ENCODE results near the gene GPR17.

Gene GPR17

GRCh38 chr2:127631997-127632581, 13.9 kb upstream of the GPR17 start:
- no peak overlapping the region for H4K8ac ChIP-seq (ENCODE audit: low read length)
- DNase-seq = no peak
- no peak overlapping the region for H2BK5ac ChIP-seq (ENCODE audit: low read depth, low read length, poor library complexity, severe bottlenecking)
- 94% methylated on average over 17 of the region's 17 CpGs for WGBS
- H3K23ac ChIP-seq (ENCODE audit: low read length in 2 of 2) = no peak overlapping the region
- peaks cover 13% of the 10 kb centered on the region for H3K4me1 ChIP-seq (ENCODE audit: control insufficient read depth, insufficient read depth, low read depth, low read length)
- H3K4ac ChIP-seq (ENCODE audit: low read depth in 1 of 2, low read length in 2 of 2) = no peak overlapping the region
- no peak overlapping the region for H3K14ac ChIP-seq (ENCODE audit: low read length in 2 of 2)
- H2AK5ac ChIP-seq (ENCODE audit: low read length, severe bottlenecking) = no peak overlapping the region
- H3K27ac ChIP-seq (ENCODE audit: low read length, poor library complexity, severe bottlenecking) = no peak overlapping the region
- peak overlapping the region; percentile 2 for H2BK15ac ChIP-seq (ENCODE audit: low read depth, poor library complexity, severe bottlenecking)
- H2BK12ac ChIP-seq (ENCODE audit: low read length in 2 of 2) = no peak overlapping the region
- no peak overlapping the region for H3K4me3 ChIP-seq (ENCODE audit: insufficient read depth in 1 of 2, low read depth in 1 of 2, low read length in 2 of 2)
- H3K4me2 ChIP-seq (ENCODE audit: low read length, poor library complexity, severe bottlenecking) = no peak overlapping the region
- H2AFZ ChIP-seq (ENCODE audit: low read depth, low read length) = no peak overlapping the region
- H3K18ac ChIP-seq (ENCODE audit: low read depth in 1 of 2, low read length in 2 of 2) = no peak overlapping the region
- H3K9me3 ChIP-seq (ENCODE audit: control insufficient read depth, low read length) = no peaks in the 10 kb centered on the region
- H3K9ac ChIP-seq (ENCODE audit: low read length) = no peak overlapping the region
- no peaks in the 10 kb centered on the region for H3K36me3 ChIP-seq (ENCODE audit: control insufficient read depth in 1 of 2, insufficient read depth in 2 of 2, low read depth in 1 of 2, low read length in 2 of 2)
- H3K27me3 ChIP-seq (ENCODE audit: control insufficient read depth in 1 of 2, insufficient read depth in 1 of 2, low read length in 2 of 2) = peaks cover 1 to 4% of the 10 kb centered on the region in 2 experiments
- no peak overlapping the region for H4K91ac ChIP-seq (ENCODE audit: low read length)
- H2BK120ac ChIP-seq (ENCODE audit: low read depth, low read length) = no peak overlapping the region
- H3K79me1 ChIP-seq (replicated peaks; ENCODE audit: low read length, poor library complexity, severe bottlenecking) = no peaks in the 10 kb centered on the region

DNA sequence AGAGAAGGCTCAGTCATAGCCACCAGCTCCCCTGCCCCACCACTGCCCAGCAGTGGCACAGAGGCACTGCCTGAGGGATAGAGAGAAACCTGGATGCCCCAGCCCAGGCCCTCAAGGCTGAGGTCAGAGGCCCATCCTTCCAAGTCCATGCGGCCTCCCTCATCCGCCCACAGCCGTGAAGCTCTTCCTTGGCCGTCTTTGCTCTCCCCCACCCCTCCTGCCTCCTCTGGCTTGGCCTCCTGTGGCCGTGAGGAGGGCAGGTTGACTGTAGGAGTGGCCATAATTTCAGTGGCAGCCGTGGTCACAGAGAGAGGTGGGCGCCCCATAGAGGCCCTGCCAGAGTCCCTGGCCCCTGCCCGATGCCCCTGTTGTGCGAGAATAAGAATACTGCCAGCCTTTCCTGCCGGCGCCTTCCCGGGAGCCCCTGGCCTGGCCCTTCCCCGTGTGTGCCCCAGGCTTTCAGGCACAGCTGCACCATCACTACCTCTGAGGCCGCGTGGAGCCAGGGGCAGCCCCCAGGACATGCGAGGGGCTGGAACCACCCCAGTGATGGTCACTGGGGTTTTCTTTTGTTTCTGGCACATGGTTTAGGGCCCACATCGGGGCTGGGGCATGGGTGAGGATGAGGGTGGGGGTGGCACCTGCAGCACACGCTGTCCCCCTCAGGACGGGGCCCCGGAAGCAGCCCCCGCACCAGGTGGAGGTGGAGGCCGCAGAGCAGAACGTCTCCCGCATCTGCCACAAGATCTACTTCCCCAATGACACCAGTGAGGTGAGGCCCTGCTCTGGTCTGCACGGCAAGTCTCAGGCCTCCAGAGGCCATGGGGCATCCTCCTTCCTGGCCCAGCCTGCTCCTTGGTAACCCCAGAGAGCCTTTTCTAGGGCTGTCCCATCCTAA, 13.1 kb upstream of the GPR17 start:
- Histone ChIP-seq H3K36me3 (ENCODE audit: control insufficient read depth in 1 of 2, insufficient read depth in 2 of 2, low read depth in 1 of 2, low read length in 2 of 2) (no peaks in the 10 kb centered on the region), H4K91ac (ENCODE audit: low read length) (peak overlapping the region; percentile 52), H2BK120ac (ENCODE audit: low read depth, low read length) (no peak overlapping the region), H3K9me3 (ENCODE audit: control insufficient read depth, low read length) (no peaks in the 10 kb centered on the region), H3K79me1 (replicated peaks; ENCODE audit: low read length, poor library complexity, severe bottlenecking) (no peaks in the 10 kb centered on the region), H3K9ac (ENCODE audit: low read length) (no peak overlapping the region), H3K27me3 (ENCODE audit: control insufficient read depth in 1 of 2, insufficient read depth in 1 of 2, low read length in 2 of 2) (no peaks in the 10 kb centered on the region), H3K4me3 (ENCODE audit: insufficient read depth in 1 of 2, low read depth in 1 of 2, low read length in 2 of 2) (no peak overlapping the region), H3K23ac (ENCODE audit: low read length in 2 of 2) (no peak overlapping the region), H2BK5ac (ENCODE audit: low read depth, low read length, poor library complexity, severe bottlenecking) (no peak overlapping the region), H2BK12ac (ENCODE audit: low read length in 2 of 2) (peak overlapping the region in 1 of 2 experiments; percentile 43), H3K27ac (ENCODE audit: low read length, poor library complexity, severe bottlenecking) (no peak overlapping the region), H3K14ac (ENCODE audit: low read length in 2 of 2) (no peak overlapping the region), H2BK15ac (ENCODE audit: low read depth, poor library complexity, severe bottlenecking) (peak overlapping the region; percentile 13), H2AFZ (ENCODE audit: low read depth, low read length) (no peak overlapping the region), H4K8ac (ENCODE audit: low read length) (peak overlapping the region; percentile 45), H3K4me1 (ENCODE audit: control insufficient read depth, insufficient read depth, low read depth, low read length) (peaks cover 20% of the 10 kb centered on the region), H3K4me2 (ENCODE audit: low read length, poor library complexity, severe bottlenecking) (no peak overlapping the region), H3K18ac (ENCODE audit: low read depth in 1 of 2, low read length in 2 of 2) (no peak overlapping the region), H3K4ac (ENCODE audit: low read depth in 1 of 2, low read length in 2 of 2) (no peak overlapping the region), H2AK5ac (ENCODE audit: low read length, severe bottlenecking) (no peak overlapping the region)
- no peak for DNase-seq
- 91% methylated on average over 25 of the region's 25 CpGs for WGBS

DNA sequence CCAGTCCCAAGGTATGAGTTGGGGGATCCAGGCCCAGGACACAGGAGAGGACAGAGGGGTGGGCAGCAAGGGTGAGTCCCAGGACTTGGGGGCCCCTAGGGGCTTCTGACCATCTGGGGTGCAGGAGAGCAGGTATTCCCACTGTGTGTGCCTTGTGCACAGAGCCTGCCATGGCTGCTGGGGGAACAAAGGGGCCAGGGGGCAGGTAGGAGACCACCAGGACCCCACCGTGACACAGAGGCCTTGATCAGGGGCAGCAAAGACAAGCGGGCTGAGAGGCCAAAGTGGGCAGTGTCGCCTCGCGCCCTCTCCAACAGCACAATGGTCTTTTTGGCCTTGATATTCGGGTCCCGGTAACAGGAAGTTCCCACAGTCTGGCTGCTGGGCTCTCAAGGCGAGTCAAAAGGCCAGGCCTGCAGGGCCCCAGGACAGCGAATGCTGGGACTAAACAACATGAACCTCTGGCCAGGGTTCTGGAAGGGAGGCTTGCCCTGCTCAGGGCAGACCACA, 12.3 kb upstream of the GPR17 start:
- H2BK5ac ChIP-seq (ENCODE audit: low read depth, low read length, poor library complexity, severe bottlenecking) = no peak overlapping the region
- WGBS = 82% methylated on average over 9 of the region's 9 CpGs
- H2AK5ac ChIP-seq (ENCODE audit: low read length, severe bottlenecking) = no peak overlapping the region
- H2BK120ac ChIP-seq (ENCODE audit: low read depth, low read length) = no peak overlapping the region
- no peak overlapping the region for H3K4ac ChIP-seq (ENCODE audit: low read depth in 1 of 2, low read length in 2 of 2)
- H3K9ac ChIP-seq (ENCODE audit: low read length) = no peak overlapping the region
- peak overlapping the region; percentile 52 for H4K91ac ChIP-seq (ENCODE audit: low read length)
- peaks cover 27% of the 10 kb centered on the region for H3K4me1 ChIP-seq (ENCODE audit: control insufficient read depth, insufficient read depth, low read depth, low read length)
- no peaks in the 10 kb centered on the region for H3K9me3 ChIP-seq (ENCODE audit: control insufficient read depth, low read length)
- no peak overlapping the region for H3K27ac ChIP-seq (ENCODE audit: low read length, poor library complexity, severe bottlenecking)
- no peaks in the 10 kb centered on the region for H3K27me3 ChIP-seq (ENCODE audit: control insufficient read depth in 1 of 2, insufficient read depth in 1 of 2, low read length in 2 of 2)
- H2BK15ac ChIP-seq (ENCODE audit: low read depth, poor library complexity, severe bottlenecking) = no peak overlapping the region
- H3K79me1 ChIP-seq (replicated peaks; ENCODE audit: low read length, poor library complexity, severe bottlenecking) = no peaks in the 10 kb centered on the region
- no peak overlapping the region for H2BK12ac ChIP-seq (ENCODE audit: low read length in 2 of 2)
- H3K14ac ChIP-seq (ENCODE audit: low read length in 2 of 2) = peak overlapping the region in 1 of 2 experiments; percentile 58
- DNase-seq = no peak
- H4K8ac ChIP-seq (ENCODE audit: low read length) = peak overlapping the region; percentile 1
- no peak overlapping the region for H3K4me3 ChIP-seq (ENCODE audit: insufficient read depth in 1 of 2, low read depth in 1 of 2, low read length in 2 of 2)
- peak overlapping the region; percentile 49 to 74 for H3K18ac ChIP-seq (ENCODE audit: low read depth in 1 of 2, low read length in 2 of 2)
- no peak overlapping the region for H3K23ac ChIP-seq (ENCODE audit: low read length in 2 of 2)
- H3K4me2 ChIP-seq (ENCODE audit: low read length, poor library complexity, severe bottlenecking) = no peak overlapping the region
- H2AFZ ChIP-seq (ENCODE audit: low read depth, low read length) = peak overlapping the region; percentile 23
- H3K36me3 ChIP-seq (ENCODE audit: control insufficient read depth in 1 of 2, insufficient read depth in 2 of 2, low read depth in 1 of 2, low read length in 2 of 2) = peaks cover 0 to 3% of the 10 kb centered on the region in 2 experiments

DNA sequence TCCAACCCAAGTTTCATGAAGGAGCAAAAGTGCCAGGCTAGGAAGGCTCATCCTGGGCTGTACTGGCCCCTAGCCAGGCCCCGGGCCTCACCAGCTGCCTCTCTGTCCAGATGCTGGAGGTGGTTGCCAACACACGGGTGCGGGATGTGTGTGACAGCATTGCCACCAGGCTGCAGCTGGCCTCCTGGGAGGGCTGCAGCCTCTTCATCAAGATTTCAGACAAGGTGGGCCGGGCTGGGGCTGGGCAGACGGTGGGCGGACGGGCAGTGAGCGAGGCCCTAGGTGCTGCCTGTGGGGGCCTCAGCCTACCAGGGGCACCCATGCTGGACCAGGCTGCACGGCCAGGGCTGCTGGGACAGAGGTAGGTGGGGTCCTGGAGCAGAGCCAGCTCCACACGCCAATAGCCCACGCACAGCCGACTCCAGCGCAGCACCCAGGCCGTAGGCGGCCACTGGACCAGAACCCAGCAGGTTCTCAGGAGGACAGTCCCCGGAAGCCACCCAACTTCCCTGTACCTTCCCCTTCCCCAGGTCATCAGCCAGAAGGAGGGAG, 11.8 kb upstream of the GPR17 start:
- Histone ChIP-seq H3K4ac (ENCODE audit: low read depth in 1 of 2, low read length in 2 of 2) (no peak overlapping the region), H4K8ac (ENCODE audit: low read length) (no peak overlapping the region), H3K4me1 (ENCODE audit: control insufficient read depth, insufficient read depth, low read depth, low read length) (peaks cover 27% of the 10 kb centered on the region), H2BK5ac (ENCODE audit: low read depth, low read length, poor library complexity, severe bottlenecking) (no peak overlapping the region), H2BK15ac (ENCODE audit: low read depth, poor library complexity, severe bottlenecking) (no peak overlapping the region), H3K27ac (ENCODE audit: low read length, poor library complexity, severe bottlenecking) (no peak overlapping the region), H2BK120ac (ENCODE audit: low read depth, low read length) (no peak overlapping the region), H3K27me3 (ENCODE audit: control insufficient read depth in 1 of 2, insufficient read depth in 1 of 2, low read length in 2 of 2) (no peaks in the 10 kb centered on the region), H3K18ac (ENCODE audit: low read depth in 1 of 2, low read length in 2 of 2) (peak overlapping the region in 1 of 2 experiments; percentile 74), H3K14ac (ENCODE audit: low read length in 2 of 2) (no peak overlapping the region), H4K91ac (ENCODE audit: low read length) (peak overlapping the region; percentile 60), H3K9me3 (ENCODE audit: control insufficient read depth, low read length) (no peaks in the 10 kb centered on the region), H3K79me1 (replicated peaks; ENCODE audit: low read length, poor library complexity, severe bottlenecking) (no peaks in the 10 kb centered on the region), H3K4me3 (ENCODE audit: insufficient read depth in 1 of 2, low read depth in 1 of 2, low read length in 2 of 2) (no peak overlapping the region), H3K9ac (ENCODE audit: low read length) (no peak overlapping the region), H2AFZ (ENCODE audit: low read depth, low read length) (no peak overlapping the region), H3K36me3 (ENCODE audit: control insufficient read depth in 1 of 2, insufficient read depth in 2 of 2, low read depth in 1 of 2, low read length in 2 of 2) (peaks cover 0 to 5% of the 10 kb centered on the region in 2 experiments), H2AK5ac (ENCODE audit: low read length, severe bottlenecking) (no peak overlapping the region), H3K23ac (ENCODE audit: low read length in 2 of 2) (no peak overlapping the region), H2BK12ac (ENCODE audit: low read length in 2 of 2) (no peak overlapping the region), H3K4me2 (ENCODE audit: low read length, poor library complexity, severe bottlenecking) (no peak overlapping the region)
- no peak for DNase-seq
- WGBS = 94% methylated on average over 14 of the region's 16 CpGs

All from mesenchymal stem cell (in vitro differentiated cells and primary cell).